Stimulated activated CD8-positive, alpha-beta memory T cell treated with anti-CD3 and anti-CD28 coated beads, Interleukin-15, amount 100 ng/mL, for 1 hour (primary cell): ENCODE measurements around the gene IL17RE.
"Not testable (repeated sequence)": the region's sequence is repeated elsewhere in the genome, so short reads cannot be mapped to it uniquely, and the experiment has no call there.

Experiments
- DNase-seq: peaks from one replicate; pipeline ENCODE4 v3.0.0-alpha.2; 2020; ENCODE audit warnings: low read depth

The IL17RE gene

GRCh38 chr3:9902372-9903237 lies at the start of gene IL17RE:
Gene IL17RE (plus strand): TSS chr3:9902848. CDS start chr3:9902933, 85 bp downstream.
- DNase-seq = no peak

- DNase-seq = not testable (repeated sequence)
These were observed 48.2 kb upstream of the IL17RE start for GRCh38 chr3:9854291-9854940.

- no peak for DNase-seq
These were observed 47.1 kb upstream of the IL17RE start for GRCh38 chr3:9855594-9855993.

- no peak for DNase-seq
These were observed 43.1 kb upstream of the IL17RE start for GRCh38 chr3:9859530-9860025.

- no peak for DNase-seq
These were observed 41.4 kb upstream of the IL17RE start for GRCh38 chr3:9861201-9861600.

- no peak for DNase-seq
These were observed 41.0 kb upstream of the IL17RE start for GRCh38 chr3:9861626-9862130.

- DNase-seq = no peak
These were observed 40.1 kb upstream of the IL17RE start for GRCh38 chr3:9862391-9863057.

- no peak for DNase-seq
These were observed 39.4 kb upstream of the IL17RE start for GRCh38 chr3:9863058-9863772.

- no peak for DNase-seq
These were observed 38.3 kb upstream of the IL17RE start for GRCh38 chr3:9864200-9864927.

- DNase-seq = not testable (repeated sequence)
These were observed 37.5 kb upstream of the IL17RE start for GRCh38 chr3:9865125-9865637.

- no peak for DNase-seq
These were observed 36.0 kb upstream of the IL17RE start for GRCh38 chr3:9866639-9867038.

- DNase-seq = no peak
These were observed 35.5 kb upstream of the IL17RE start for GRCh38 chr3:9867106-9867505.

- no peak for DNase-seq
These were observed 32.7 kb upstream of the IL17RE start for GRCh38 chr3:9869955-9870354.

- no peak for DNase-seq
These were observed 31.7 kb upstream of the IL17RE start for GRCh38 chr3:9870978-9871377.

GRCh38 chr3:9872067-9872466 lies 30.6 kb upstream of the IL17RE start:
- DNase-seq = not testable (repeated sequence)

- DNase-seq = no peak
These were observed 27.2 kb upstream of the IL17RE start for GRCh38 chr3:9875448-9875847.

- DNase-seq = not testable (repeated sequence)
These were observed 26.4 kb upstream of the IL17RE start for GRCh38 chr3:9876255-9876654.

- no peak for DNase-seq
These were observed 25.7 kb upstream of the IL17RE start for GRCh38 chr3:9876991-9877390.

GRCh38 chr3:9878700-9879099 lies 23.9 kb upstream of the IL17RE start:
- no peak for DNase-seq

GRCh38 chr3:9879830-9880549 lies 22.7 kb upstream of the IL17RE start, which contains the start of gene CIDEC:
Gene CIDEC (minus strand): TSS chr3:9880253. CDS start chr3:9878486, 1,767 bp downstream.
- no peak for DNase-seq
